K562 (cell line): ENCODE measurements around the gene CFAP97D2. TPM values are rescaled to one million over a fixed set of nuclear protein-coding genes. Genes with fewer than 3 reads are reported as not detected.

ENCODE experiments used
- ATAC-seq: fragments of 200-7000 bp; cut with Tn5 transposase; 3 replicates; pipeline ENCODE4 v1.9.1; 2020; ENCODE audit warnings: moderate library complexity
- Bru-seq: library from RNA; stranded (reverse); fragments of 400-500 nt; gene quantifications from one replicate; lab custom pipeline; 2021; lab: Mats Ljungman, UMichigan
- BruChase-seq, 2 experiments: library from RNA; stranded (reverse); fragments of 400-500 nt; gene quantifications; one replicate each; lab custom pipeline; 2021; lab: Mats Ljungman, UMichigan
- BruUV-seq: library from RNA; stranded (reverse); fragments of 400-500 nt; replicated peaks from 2 replicates; lab custom pipeline; 2021; lab: Mats Ljungman, UMichigan
- CTCF ChIA-PET: fragments of 300-600 bp; formaldehyde crosslinking; extraction: SDS; loops from one replicate; lab custom pipeline; 2021; ENCODE audit warnings: low intra/inter-chr PET ratio; lab: Yijun Ruan, JAX
- POLR2A ChIA-PET: fragments of 300-600, 350-650 bp; sonication (Branson Sonifier 250); formaldehyde crosslinking; extraction: SDS; loops from one replicate; lab custom pipeline; 2021; ENCODE audit warnings: antibody characterized with exemption, inconsistent platforms; lab: Yijun Ruan, JAX
- DNase-seq, 4 experiments: peaks; one replicate each; pipeline versions ENCODE4 v3.0.0 to v3.0.0-alpha.2; 2011 to 2018; ENCODE audit warnings: low spot score in 3 of 4, mixed read lengths in 3 of 4; ENCODE audit errors: extremely low read depth in 1 of 4
- FAIRE-seq: peaks from 2 replicates; lab custom pipeline; 2011; peaks lifted over from hg19 to GRCh38; lab: Jason Lieb, UNC
- H2AFZ ChIP-seq: 2 replicates; pipeline ENCODE4 v1.6.0; 2011; ENCODE audit warnings: low read depth, low read length, control low read depth, inconsistent platforms
- H3K27ac ChIP-seq: fragments of 200-600 bp; 3 replicates; pipeline ENCODE4 v1.8.0; 2011; ENCODE audit warnings: low read depth, mild to moderate bottlenecking, control low read depth, inconsistent platforms, low read length, moderate library complexity, mixed read lengths; ENCODE audit errors: extremely low read depth
- H3K27me3 ChIP-seq, 2 experiments: fragments of 300-600 bp in 1 of 2; 2 replicates in 1 of 2; 3 replicates in 1 of 2; pipeline versions ENCODE4 v1.6.0 to v1.8.0; 2011; ENCODE audit warnings: inconsistent platforms in 2 of 2, low read length in 2 of 2, mild to moderate bottlenecking in 1 of 2, mixed read lengths in 1 of 2, moderate library complexity in 1 of 2; ENCODE audit not compliant: control insufficient read depth in 2 of 2, insufficient read depth in 2 of 2
- H3K36me3 ChIP-seq: fragments of 300-600 bp; 3 replicates; pipeline ENCODE4 v1.8.0; 2011; ENCODE audit warnings: mild to moderate bottlenecking, low read length, inconsistent platforms; ENCODE audit not compliant: control insufficient read depth, insufficient read depth
- H3K4me1 ChIP-seq, 2 experiments: fragments of 200-600 bp in 1 of 2; replicated peaks in 1 of 2; 2 replicates in 1 of 2; 3 replicates in 1 of 2; pipeline versions ENCODE4 v1.5.1 to v1.8.0; 2011; ENCODE audit warnings: inconsistent platforms in 2 of 2, low read length in 2 of 2, mild to moderate bottlenecking in 1 of 2, mixed read lengths in 1 of 2, moderate library complexity in 1 of 2; ENCODE audit not compliant: control insufficient read depth in 2 of 2, insufficient read depth in 2 of 2
- H3K4me2 ChIP-seq: 2 replicates; pipeline ENCODE4 v1.6.1; 2011; ENCODE audit warnings: low read length, control low read depth, inconsistent platforms, mixed read lengths; ENCODE audit not compliant: insufficient read depth
- H3K4me3 ChIP-seq: fragments of 200-600 bp; sonication (generic), shearing (Covaris generic); 2 replicates; pipeline ENCODE4 v1.5.1; 2016; ENCODE audit warnings: control low read depth, inconsistent platforms
- H3K79me2 ChIP-seq: fragments of 200-600 bp; 3 replicates; pipeline ENCODE4 v1.8.0; 2011; ENCODE audit warnings: low read length, inconsistent platforms; ENCODE audit not compliant: control insufficient read depth, insufficient read depth
- H3K9ac ChIP-seq, 2 experiments: 2 replicates each; pipeline versions ENCODE4 v1.6.0 to v1.6.1; 2011; ENCODE audit warnings: low read depth in 2 of 2, low read length in 2 of 2, control low read depth in 1 of 2, inconsistent platforms in 1 of 2, mild to moderate bottlenecking in 1 of 2, mixed read lengths in 1 of 2; ENCODE audit not compliant: insufficient read depth in 1 of 2
- H3K9me1 ChIP-seq: one replicate; pipeline ENCODE4 v1.6.0; 2011; ENCODE audit warnings: inconsistent platforms, mild to moderate bottlenecking, low read length, moderate library complexity; ENCODE audit not compliant: control insufficient read depth, insufficient read depth
- H3K9me3 ChIP-seq: replicated peaks from 2 replicates; pipeline ENCODE4 v1.5.1; 2011; ENCODE audit warnings: low read depth, low read length, inconsistent platforms; ENCODE audit not compliant: control insufficient read depth, insufficient read depth
- H4K20me1 ChIP-seq: replicated peaks from 2 replicates; pipeline ENCODE4 v1.6.1; 2011; ENCODE audit warnings: low read length, inconsistent platforms, mixed read lengths; ENCODE audit not compliant: control insufficient read depth, insufficient read depth
- ARID2 ChIP-seq: fragments of 450-650 bp; IDR thresholded peaks from 2 replicates; pipeline ENCODE4 v1.6.1; 2017; ENCODE audit warnings: antibody characterized with exemption, mild to moderate bottlenecking
- ASH1L ChIP-seq: fragments of 450-650 bp; IDR thresholded peaks from 2 replicates; pipeline ENCODE4 v1.6.1; 2018; ENCODE audit warnings: borderline replicate concordance, mild to moderate bottlenecking, low read depth; ENCODE audit not compliant: partially characterized antibody
- CBX2 ChIP-seq: fragments of 200-600 bp; sonication (generic); IDR thresholded peaks from one replicate; pipeline ENCODE4 v1.6.1; 2012; ENCODE audit warnings: mild to moderate bottlenecking, low read length, inconsistent platforms; ENCODE audit not compliant: insufficient read depth, poor library complexity, severe bottlenecking
- CREB3 ChIP-seq: fragments of 450-650 bp; conservative IDR thresholded peaks from 2 replicates; pipeline ENCODE4 v1.6.1; 2016; ENCODE audit warnings: missing genetic modification characterization, low read depth, mild to moderate bottlenecking, missing compliant biosample characterization, moderate library complexity
- HIVEP1 ChIP-seq: fragments of 250-450 bp; sonication (Bioruptor Pico); IDR thresholded peaks from 2 replicates; pipeline ENCODE4 v1.4.0; 2020; ENCODE audit warnings: mild to moderate bottlenecking
- KDM5B ChIP-seq: fragments of 200-600 bp; sonication (generic); IDR thresholded peaks from 2 replicates; pipeline ENCODE4 v1.6.1; 2012; ENCODE audit warnings: low read depth, mild to moderate bottlenecking, moderate library complexity, low read length, control low read depth, inconsistent platforms; ENCODE audit not compliant: insufficient replicate concordance
- MECOM ChIP-seq: fragments of 250-450 bp; sonication (Bioruptor Pico); IDR thresholded peaks from 2 replicates; pipeline ENCODE4 v1.8.0; 2022; ENCODE audit warnings: inconsistent platforms
- PPARD ChIP-seq: fragments of 250-450 bp; sonication (Bioruptor Pico); IDR thresholded peaks from 2 replicates; pipeline ENCODE4 v1.8.0; 2022; ENCODE audit warnings: inconsistent platforms, mild to moderate bottlenecking, moderate library complexity
- SRSF9 ChIP-seq: fragments of 200-400 bp; formaldehyde crosslinking; IDR thresholded peaks from 2 replicates; pipeline ENCODE4 v1.6.1; 2017; ENCODE audit warnings: low read depth, low read length, borderline replicate concordance
- TAF1 ChIP-seq: IDR thresholded peaks from 2 replicates; pipeline ENCODE4 v1.6.1; 2011; ENCODE audit warnings: mild to moderate bottlenecking, low read length, moderate library complexity; ENCODE audit not compliant: insufficient read depth, control insufficient read depth, severe bottlenecking; ENCODE audit errors: extremely low read depth
- USF2 ChIP-seq: sonication (generic); formaldehyde crosslinking; IDR thresholded peaks from 2 replicates; pipeline ENCODE4 v1.5.0; 2020; ENCODE audit warnings: missing genetic modification reagents
- WGBS: fragments of 100-300 bp; shearing (Covaris generic); methylation state at CpG from one replicate; pipeline ENCODE4 v1.1.6; 2016; ENCODE audit warnings: low coverage, mixed read lengths; ENCODE audit not compliant: insufficient coverage; ENCODE audit errors: missing lambda C conversion rate; 5-methylcytosine and 5-hydroxymethylcytosine counted together
- in situ Hi-C: fragments of 300-500 bp; cut with MboI; formaldehyde crosslinking; loops from 4 replicates; pipeline ENCODE4 v1.15.0; 2018; ENCODE audit warnings: inconsistent platforms, mixed read lengths
- intact Hi-C: fragments of 100-400 bp; cut with micrococcal nuclease; formaldehyde crosslinking; loops from 2 replicates; pipeline ENCODE4 v1.14.2; 2022
- long read RNA-seq, 3 experiments: library from polyadenylated mRNA in 2 of 3; library from RNA in 1 of 3; unstranded in 2 of 3; stranded (forward) in 1 of 3; transcript quantifications; one replicate each; pipeline ENCODE4 v2.0.0, GENCODE V29; 2019 to 2022
- polyA minus RNA-seq, 3 experiments: library from RNA; depleted of rRNA, polyadenylated mRNA; stranded (reverse); fragments of >200 nt; gene quantifications; 2 replicates each; pipeline ENCODE4 v1.2.3, GENCODE V29; 2011
- polyA plus RNA-seq, 8 experiments: library from polyadenylated mRNA; depleted of rRNA in 4 of 8; stranded (reverse) in 5 of 8; unstranded in 3 of 8; fragments of >200 nt; fragmentation: Nextera tagmentation in 2 of 8; fragmentation: Illumina TruSeq in 1 of 8; extraction: Ambion mirVana in 2 of 8; extraction: Trizol in 1 of 8; gene quantifications; 2 replicates each; pipeline versions ENCODE4 v1.2.1 to v1.2.3, GENCODE V29; 2011 to 2014; ENCODE audit warnings: inconsistent platforms in 1 of 8, missing spikeins in 1 of 8
- total RNA-seq, 7 experiments: library from RNA; depleted of rRNA in 6 of 7; stranded (reverse); fragments of >200 nt in 6 of 7; fragmentation: Illumina TruSeq in 2 of 7; extraction: Trizol in 2 of 7; gene quantifications; 2 replicates each; pipeline versions ENCODE4 v1.2.1 to v1.2.3, GENCODE V29; 2011 to 2021; ENCODE audit warnings: low replicate concordance in 1 of 7
- TF ChIP-seq, protein P1 (sequence below): sonication (generic); formaldehyde crosslinking; IDR thresholded peaks from 2 replicates; pipeline ENCODE4 v1.8.0; 2022; ENCODE audit warnings: mild to moderate bottlenecking, missing genetic modification reagents
- TF ChIP-seq, protein P2 (sequence below): IDR thresholded peaks from 3 replicates; pipeline ENCODE4 v1.6.1; 2011; ENCODE audit warnings: borderline replicate concordance, mild to moderate bottlenecking; ENCODE audit not compliant: insufficient read length, insufficient read depth

The CFAP97D2 gene
- total RNA-seq (2011; cell fraction: chromatin; rRNA removed; ENCODE audit: low replicate concordance) = not detected in 2 replicates
- total RNA-seq (2011; cell fraction: nucleolus; rRNA removed) = not detected in 2 replicates
- total RNA-seq (2011; cell fraction: nucleoplasm; rRNA removed) = not detected in 2 replicates
- total RNA-seq (2014; rRNA removed) = not detected in 2 replicates
- not detected in 2 replicates for total RNA-seq (2014; rRNA removed; fragmentation: Illumina TruSeq; extraction: Trizol)
- total RNA-seq (2015; rRNA removed; fragmentation: Illumina TruSeq; extraction: Trizol) = not detected in 2 replicates
- total RNA-seq (2021) = not detected in 2 replicates
- polyA plus RNA-seq (2011; rRNA removed) = not detected in 2 replicates
- not detected in 2 replicates for polyA plus RNA-seq (2011; cell fraction: cytosol; rRNA removed)
- polyA plus RNA-seq (2011; cell fraction: nucleus; rRNA removed) = not detected in 2 replicates
- 0.07 and 0.40 TPM in 2 replicates for polyA plus RNA-seq (2012)
- polyA plus RNA-seq (2014; fragmentation: Illumina TruSeq; extraction: Trizol) = not detected in 2 replicates
- not detected for polyA plus RNA-seq (2014; fragmentation: Nextera tagmentation; extraction: Ambion mirVana)
- not detected in 2 replicates for polyA plus RNA-seq (2014; rRNA removed)
- polyA minus RNA-seq (2011; rRNA and poly(A)+ RNA removed) = not detected in 2 replicates
- polyA minus RNA-seq (2011; cell fraction: cytosol; rRNA and poly(A)+ RNA removed) = not detected in 2 replicates
- polyA minus RNA-seq (2011; cell fraction: nucleus; rRNA and poly(A)+ RNA removed) = not detected in 2 replicates
- percentile 3 among the genes with signal in this experiment for Bru-seq, nascent RNA
- BruChase-seq, experiment 1, labeled RNA remaining after a 2-hour chase = not detected
- BruChase-seq, experiment 2, labeled RNA remaining after a 6-hour chase = not detected
- long read RNA-seq, experiment 1 = 0 reads
- long read RNA-seq, experiment 2 = 0 reads
- long read RNA-seq, experiment 3 = 0 reads

DNA sequence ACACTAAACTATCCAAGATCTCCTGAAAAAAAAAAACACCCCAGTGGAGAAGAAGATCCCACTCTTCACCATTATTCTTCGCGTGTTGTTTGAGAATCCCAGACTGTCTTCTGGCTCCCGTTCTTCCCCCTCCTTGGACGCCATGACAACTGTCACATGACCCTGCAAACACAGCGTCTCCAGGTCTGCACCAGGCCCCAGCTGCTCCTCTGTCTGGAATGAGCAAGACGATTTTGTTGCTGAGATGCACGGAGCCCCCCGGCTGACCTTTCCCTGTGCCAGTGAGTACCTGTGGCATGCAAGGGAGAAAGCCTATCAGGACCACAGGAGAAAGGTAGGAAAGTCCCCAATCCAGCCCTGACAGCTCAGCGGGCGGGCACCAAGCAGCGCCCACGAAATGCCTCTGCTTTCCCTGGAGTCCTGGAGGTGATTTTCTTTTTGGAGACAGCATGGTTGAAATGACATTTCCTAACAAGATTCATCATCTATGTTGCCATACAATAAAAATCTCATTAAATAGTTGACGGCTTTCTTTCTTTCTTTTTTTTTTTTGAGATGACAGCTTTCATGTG is at the start of gene CFAP97D2:
TSS of gene CFAP97D2 (plus strand) at position 171 of the 572 bp plus-strand sequence. CDS start at position 245, 74 bp downstream.
- BruUV-seq = no TSS peak
- no peaks in the 10 kb centered on the region for H3K9me3 ChIP-seq
- ChIA-PET POLR2A (no interaction called here), CTCF (no interaction called here)
- peak within 1 kb of the TSS; percentile 63 for H2AFZ ChIP-seq
- FAIRE-seq = no peak
- in situ Hi-C loops (no loop called here), intact Hi-C loops (no loop called here)
- peaks cover 9 to 41% of the 10 kb centered on the region in 2 experiments; a peak in 3 of 5 replicates for H3K27me3 ChIP-seq
- H3K36me3 ChIP-seq = no peaks in the 10 kb centered on the region
- ATAC-seq = peak; percentile 57
- no peak within 1 kb of the TSS for H3K4me3 ChIP-seq
- H3K9me1 ChIP-seq = no peaks in the 10 kb centered on the region
- H3K79me2 ChIP-seq = no peaks in the 10 kb centered on the region
- no peak within 1 kb of the TSS for H3K27ac ChIP-seq
- peaks cover 0 to 9% of the 10 kb centered on the region in 2 experiments; a peak in 2 of 5 replicates for H3K4me1 ChIP-seq
- H3K4me2 ChIP-seq = peak within 1 kb of the TSS; percentile 46
- DNase-seq = peak in 1 of 4 experiments; percentile 9
- WGBS = 6% methylated on average over 11 of the region's 13 CpGs
- no peak within 1 kb of the TSS for H3K9ac ChIP-seq
- H4K20me1 ChIP-seq = no peaks in the 10 kb centered on the region
- TF ChIP-seq KDM5B (no peak), MECOM (CRISPR knock-in tag) (no peak), USF2 (peak; percentile 78), HIVEP1 (no peak), PPARD (CRISPR knock-in tag) (no peak), ARID2 (no peak), SRSF9 (no peak), CBX2 (no peak), ASH1L (no peak), TAF1 (no peak), CREB3 (no peak)
- TF ChIP-seq, protein P1, sequence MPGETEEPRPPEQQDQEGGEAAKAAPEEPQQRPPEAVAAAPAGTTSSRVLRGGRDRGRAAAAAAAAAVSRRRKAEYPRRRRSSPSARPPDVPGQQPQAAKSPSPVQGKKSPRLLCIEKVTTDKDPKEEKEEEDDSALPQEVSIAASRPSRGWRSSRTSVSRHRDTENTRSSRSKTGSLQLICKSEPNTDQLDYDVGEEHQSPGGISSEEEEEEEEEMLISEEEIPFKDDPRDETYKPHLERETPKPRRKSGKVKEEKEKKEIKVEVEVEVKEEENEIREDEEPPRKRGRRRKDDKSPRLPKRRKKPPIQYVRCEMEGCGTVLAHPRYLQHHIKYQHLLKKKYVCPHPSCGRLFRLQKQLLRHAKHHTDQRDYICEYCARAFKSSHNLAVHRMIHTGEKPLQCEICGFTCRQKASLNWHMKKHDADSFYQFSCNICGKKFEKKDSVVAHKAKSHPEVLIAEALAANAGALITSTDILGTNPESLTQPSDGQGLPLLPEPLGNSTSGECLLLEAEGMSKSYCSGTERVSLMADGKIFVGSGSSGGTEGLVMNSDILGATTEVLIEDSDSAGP (CRISPR knock-in tag) = no peak
- TF ChIP-seq, protein P2, sequence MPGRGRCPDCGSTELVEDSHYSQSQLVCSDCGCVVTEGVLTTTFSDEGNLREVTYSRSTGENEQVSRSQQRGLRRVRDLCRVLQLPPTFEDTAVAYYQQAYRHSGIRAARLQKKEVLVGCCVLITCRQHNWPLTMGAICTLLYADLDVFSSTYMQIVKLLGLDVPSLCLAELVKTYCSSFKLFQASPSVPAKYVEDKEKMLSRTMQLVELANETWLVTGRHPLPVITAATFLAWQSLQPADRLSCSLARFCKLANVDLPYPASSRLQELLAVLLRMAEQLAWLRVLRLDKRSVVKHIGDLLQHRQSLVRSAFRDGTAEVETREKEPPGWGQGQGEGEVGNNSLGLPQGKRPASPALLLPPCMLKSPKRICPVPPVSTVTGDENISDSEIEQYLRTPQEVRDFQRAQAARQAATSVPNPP = no peak
